ENCODE data around the gene ATP2B3. TPM values are rescaled to one million over a fixed set of nuclear protein-coding genes. Genes with fewer than 3 reads are reported as not detected.

Gene ATP2B3
- polyA plus RNA-seq, 1 donor from 2014 or later = 5.3 TPM

GRCh38 chrX:153488231-153488914 is 29.1 kb upstream of the ATP2B3 start:
- no peaks in the 10 kb centered on the region for H4K20me1 ChIP-seq (ENCODE audit: insufficient read depth)
- H3K79me2 ChIP-seq (replicated peaks; ENCODE audit: insufficient read depth, low read length) = no peaks in the 10 kb centered on the region
- no peak overlapping the region for H3K9ac ChIP-seq (ENCODE audit: low read length)
- H3K9me3 ChIP-seq (ENCODE audit: low read length) = no peaks in the 10 kb centered on the region
- H3K36me3 ChIP-seq (ENCODE audit: insufficient read depth, low read length) = no peaks in the 10 kb centered on the region
- no peak overlapping the region for H3K4me3 ChIP-seq (ENCODE audit: low read length)
- no peaks in the 10 kb centered on the region for H3K27me3 ChIP-seq (ENCODE audit: insufficient read depth, low read depth, low read length)
- no peaks in the 10 kb centered on the region for H3F3A ChIP-seq (ENCODE audit: insufficient read depth, low read length, poor library complexity, severe bottlenecking)
- H3K27ac ChIP-seq (ENCODE audit: low read length) = no peak overlapping the region
- H3K9me2 ChIP-seq (ENCODE audit: insufficient read depth, low read length) = no peaks in the 10 kb centered on the region
- H2AFZ ChIP-seq (ENCODE audit: low read depth, low read length) = no peak overlapping the region
- H3K4me2 ChIP-seq (ENCODE audit: low read length) = no peak overlapping the region
- TF ChIP-seq REST (IDR thresholded peaks at IDR 0.05; ENCODE audit: borderline replicate concordance) (no peak), MXI1 (conservative IDR thresholded peaks at IDR 0.05; ENCODE audit: poor library complexity, severe bottlenecking) (no peak), SMC3 (conservative IDR thresholded peaks at IDR 0.05; ENCODE audit: poor library complexity) (no peak), RAD21 (conservative IDR thresholded peaks at IDR 0.05) (no peak), EZH2 (IDR thresholded peaks at IDR 0.05; ENCODE audit: borderline replicate concordance, insufficient read depth, low read length, poor library complexity, severe bottlenecking) (no peak), TAF1 (IDR thresholded peaks at IDR 0.05; ENCODE audit: low read depth) (no peak), POLR2AphosphoS5 (IDR thresholded peaks at IDR 0.05) (no peak), CTCF (IDR thresholded peaks at IDR 0.05; ENCODE audit: poor library complexity, severe bottlenecking) (no peak), EP300 (conservative IDR thresholded peaks at IDR 0.05; ENCODE audit: poor library complexity, severe bottlenecking) (no peak)

GRCh38 chrX:153490217-153490930 is 27.1 kb upstream of the ATP2B3 start:
- H3K27me3 ChIP-seq (ENCODE audit: insufficient read depth, low read depth, low read length) = no peaks in the 10 kb centered on the region
- H3K9me3 ChIP-seq (ENCODE audit: low read length) = no peaks in the 10 kb centered on the region
- H3K4me2 ChIP-seq (ENCODE audit: low read length) = no peak overlapping the region
- H3K9me2 ChIP-seq (ENCODE audit: insufficient read depth, low read length) = no peaks in the 10 kb centered on the region
- no peaks in the 10 kb centered on the region for H3K79me2 ChIP-seq (replicated peaks; ENCODE audit: insufficient read depth, low read length)
- H4K20me1 ChIP-seq (ENCODE audit: insufficient read depth) = no peaks in the 10 kb centered on the region
- no peak overlapping the region for H2AFZ ChIP-seq (ENCODE audit: low read depth, low read length)
- no peaks in the 10 kb centered on the region for H3K36me3 ChIP-seq (ENCODE audit: insufficient read depth, low read length)
- H3K9ac ChIP-seq (ENCODE audit: low read length) = no peak overlapping the region
- H3F3A ChIP-seq (ENCODE audit: insufficient read depth, low read length, poor library complexity, severe bottlenecking) = no peaks in the 10 kb centered on the region
- H3K4me3 ChIP-seq (ENCODE audit: low read length) = no peak overlapping the region
- no peak overlapping the region for H3K27ac ChIP-seq (ENCODE audit: low read length)
- TF ChIP-seq REST (IDR thresholded peaks at IDR 0.05; ENCODE audit: borderline replicate concordance) = no peak
- TF ChIP-seq EP300 (conservative IDR thresholded peaks at IDR 0.05; ENCODE audit: poor library complexity, severe bottlenecking) = no peak
- no peak for TF ChIP-seq CTCF (IDR thresholded peaks at IDR 0.05; ENCODE audit: poor library complexity, severe bottlenecking)
- no peak for TF ChIP-seq SMC3 (conservative IDR thresholded peaks at IDR 0.05; ENCODE audit: poor library complexity)
- no peak for TF ChIP-seq EZH2 (IDR thresholded peaks at IDR 0.05; ENCODE audit: borderline replicate concordance, insufficient read depth, low read length, poor library complexity, severe bottlenecking)
- no peak for TF ChIP-seq RAD21 (conservative IDR thresholded peaks at IDR 0.05)
- TF ChIP-seq POLR2AphosphoS5 (IDR thresholded peaks at IDR 0.05) = no peak
- TF ChIP-seq MXI1 (conservative IDR thresholded peaks at IDR 0.05; ENCODE audit: poor library complexity, severe bottlenecking) = no peak
- no peak for TF ChIP-seq TAF1 (IDR thresholded peaks at IDR 0.05; ENCODE audit: low read depth)

Measured in neural cell (in vitro differentiated cells).